ENCODE data around the gene TAP2.

The TAP2 gene

GRCh38 chr6:32853541-32854375 lies 15.2 kb upstream of the TAP2 start, which contains the start of the genes PSMB9 and TAP1:
Gene PSMB9 (plus strand): TSS chr6:32854192. CDS start chr6:32854230, 38 bp downstream.
Gene TAP1 (minus strand): TSS chr6:32853704. CDS start chr6:32853636, 68 bp downstream.
- peak; percentile 76 for DNase-seq

GRCh38 chr6:32852844-32853540 lies 14.5 kb upstream of the TAP2 start:
- peak; percentile 50 for DNase-seq

- no peak for DNase-seq
Measured at GRCh38 chr6:32852018-32852843, 13.7 kb upstream of the TAP2 start.

DNA sequence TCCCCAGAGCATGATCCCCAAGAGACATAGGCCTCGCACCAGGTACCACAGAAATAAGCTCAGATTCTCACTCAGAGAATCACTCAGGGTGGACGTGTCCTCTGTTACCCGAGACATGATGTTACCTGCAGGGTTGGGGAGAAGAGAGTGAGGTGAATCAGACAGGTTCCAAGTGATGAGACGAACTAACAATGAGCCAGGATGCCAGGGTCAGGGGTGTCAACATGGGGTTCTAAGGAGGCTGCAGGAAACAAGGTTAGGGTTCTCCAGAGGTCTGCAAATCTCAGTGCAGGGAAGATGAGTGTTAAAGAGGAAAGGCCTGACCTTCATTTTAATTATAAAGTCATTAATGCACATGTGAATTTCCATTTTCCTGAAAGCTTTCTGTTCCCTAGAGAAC lies 12.5 kb upstream of the TAP2 start:
- no peak for DNase-seq

DNA sequence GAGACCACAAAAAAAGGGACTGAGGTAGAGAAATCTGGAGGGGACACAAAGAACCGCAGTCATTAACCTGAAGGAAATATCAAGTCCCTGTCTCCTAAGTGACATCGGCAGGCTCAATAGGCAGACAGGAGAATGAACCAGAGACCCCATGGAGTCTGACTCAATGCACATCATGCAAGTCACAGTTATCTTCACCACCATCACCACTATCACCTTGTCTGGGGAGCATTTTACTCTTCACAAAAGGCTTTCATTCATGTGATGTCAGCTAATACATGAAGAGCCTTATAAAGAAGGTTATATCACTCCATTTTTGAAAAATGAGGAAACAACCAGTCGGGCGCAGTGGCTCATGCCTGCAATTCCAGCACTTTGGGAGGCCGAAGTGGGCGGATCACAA lies 10.6 kb upstream of the TAP2 start:
- DNase-seq, result no peak

DNA sequence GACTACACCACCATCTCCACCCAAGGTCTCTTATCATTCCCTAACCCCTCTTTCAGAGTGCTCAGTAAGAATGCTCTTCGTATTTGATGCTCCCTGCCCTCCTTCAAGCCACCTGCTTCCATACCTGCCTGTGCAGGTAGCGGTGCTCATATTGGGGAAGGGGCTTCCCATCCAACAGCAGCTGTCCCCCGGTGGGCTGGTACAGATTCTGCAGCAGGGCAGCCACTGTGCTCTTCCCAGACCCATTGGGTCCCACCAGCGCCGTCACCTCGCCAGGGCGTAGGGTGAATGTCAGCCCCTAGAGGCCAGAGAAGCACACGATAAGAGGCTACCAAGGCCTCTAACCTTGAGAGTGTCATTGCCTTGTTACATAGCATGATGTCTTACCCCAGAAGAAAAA lies 9.3 kb upstream of the TAP2 start:
- DNase-seq, result no peak

DNA sequence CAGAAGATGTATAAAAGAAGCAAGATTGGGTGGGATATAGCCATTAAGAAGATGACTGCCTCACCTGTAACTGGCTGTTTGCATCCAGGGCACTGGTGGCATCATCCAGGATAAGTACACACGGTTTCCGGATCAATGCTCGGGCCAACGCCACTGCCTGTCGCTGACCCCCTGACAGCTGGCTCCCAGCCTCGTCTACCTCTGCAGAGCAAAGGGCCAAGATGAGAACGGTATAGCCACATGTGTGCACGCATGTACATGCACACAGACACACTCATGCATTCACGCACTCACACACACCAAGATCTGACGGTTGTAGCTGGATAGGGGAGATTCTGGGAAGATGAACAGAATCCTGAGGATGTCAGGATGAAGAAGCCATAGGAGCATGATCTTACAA lies 8.5 kb upstream of the TAP2 start:
- no peak for DNase-seq

DNA sequence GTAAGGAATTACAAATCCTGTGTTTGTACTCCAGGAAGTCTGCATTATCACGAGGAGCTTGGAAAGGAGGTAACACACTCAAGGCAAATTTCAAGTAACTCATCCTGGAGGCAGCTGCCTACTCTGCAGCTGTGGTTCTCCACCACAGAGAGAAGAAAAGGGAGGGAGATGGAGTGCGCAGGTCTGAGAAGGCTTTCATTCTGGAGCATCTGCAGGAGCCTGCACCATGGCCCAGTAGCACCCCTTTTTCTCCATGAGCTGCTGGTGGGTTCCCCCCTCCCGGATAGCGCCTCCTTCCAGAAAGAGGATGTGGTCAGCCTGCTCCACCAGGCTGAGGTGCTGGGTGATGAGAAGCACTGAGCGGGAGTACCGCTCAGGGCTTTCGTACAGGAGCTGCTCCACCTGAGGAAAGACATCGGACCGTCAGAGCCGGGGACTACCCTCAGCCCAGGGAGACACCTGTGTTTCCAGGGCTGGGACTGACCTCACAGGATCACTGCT lies 6.9 kb upstream of the TAP2 start:
- DNase-seq, result no peak

GRCh38 chr6:32844839-32845383 lies 6.4 kb upstream of the TAP2 start:
- no peak for DNase-seq

GRCh38 chr6:32843979-32844838 lies 5.7 kb upstream of the TAP2 start, which contains the start of gene PSMB8:
Gene PSMB8 (minus strand): TSS chr6:32844047. CDS start chr6:32843996, 51 bp downstream.
- DNase-seq, result peak; percentile 97

- no peak for DNase-seq
Measured at GRCh38 chr6:32843331-32843978, 4.9 kb upstream of the TAP2 start.

DNA sequence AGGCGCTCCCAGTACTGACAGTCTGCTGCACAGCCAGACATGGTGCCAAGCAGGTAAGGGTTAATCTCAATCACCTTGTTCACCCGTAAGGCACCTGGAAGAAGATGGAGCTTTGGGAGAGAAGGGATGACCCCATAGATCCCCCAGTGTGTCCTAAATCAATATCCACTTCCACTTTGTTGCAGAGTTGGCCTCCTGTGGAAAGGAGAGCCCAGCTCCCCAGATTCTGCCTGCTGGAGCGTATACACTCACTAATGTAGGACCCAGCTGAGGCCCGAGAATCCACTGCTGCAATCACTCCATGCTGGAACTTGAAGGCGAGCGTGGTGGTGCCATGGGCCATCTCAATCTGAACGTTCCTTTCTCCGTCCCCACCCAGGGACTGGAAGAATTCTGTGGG lies 4.2 kb upstream of the TAP2 start:
- no peak for DNase-seq

- DNase-seq, result no peak
Measured at GRCh38 chr6:32842021-32842650, 3.6 kb upstream of the TAP2 start.

DNA sequence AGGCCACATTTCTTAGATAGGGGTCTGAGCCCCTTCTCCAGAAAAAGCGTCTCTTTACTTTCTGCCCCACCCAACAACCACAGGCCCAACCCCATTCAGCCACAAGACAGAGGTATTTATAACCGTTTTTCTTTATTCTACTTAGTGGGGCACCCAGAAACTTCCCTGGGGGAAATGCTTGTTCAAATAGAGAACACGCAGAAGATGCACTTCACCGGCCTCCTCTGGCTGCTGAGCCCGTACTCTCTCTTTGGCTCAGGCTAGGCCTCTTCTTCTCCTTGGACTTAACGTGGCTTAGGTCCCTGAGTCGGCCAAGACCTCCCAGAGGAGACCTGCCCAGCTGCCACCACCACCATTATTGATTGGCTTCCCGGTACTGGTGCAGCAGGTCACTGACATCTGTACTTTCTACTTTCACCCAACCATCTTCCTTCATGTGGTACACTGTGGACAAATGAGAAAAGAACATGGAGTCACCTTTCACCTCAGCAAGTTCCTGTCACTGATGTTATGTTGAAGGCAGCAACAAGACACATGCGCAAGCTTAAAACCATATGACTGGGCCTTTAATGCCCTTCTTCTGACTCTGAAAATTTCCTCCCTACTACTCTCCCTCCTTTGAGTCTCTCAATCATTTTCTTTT lies 2.2 kb upstream of the TAP2 start:
- no peak for DNase-seq

DNA sequence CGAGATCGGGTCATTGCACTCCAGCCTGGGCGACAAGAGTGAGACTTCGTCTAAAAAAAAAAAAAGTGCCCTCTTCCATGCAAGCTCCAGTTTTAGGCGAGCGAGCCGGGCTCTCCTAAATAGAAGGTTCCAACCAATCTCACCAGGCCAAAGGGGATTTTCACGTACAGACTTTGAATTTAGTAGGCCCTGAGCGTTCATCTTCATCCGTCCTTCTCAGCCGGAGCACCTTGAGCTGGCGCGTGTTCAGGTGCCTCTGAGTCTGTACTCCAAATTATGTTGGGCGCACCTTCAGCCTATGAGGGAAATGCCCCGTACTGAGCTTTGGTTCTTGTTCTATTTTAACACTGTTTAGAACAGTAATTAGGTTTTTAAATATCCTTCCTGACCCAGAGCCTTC lies 817 bp upstream of the TAP2 start:
- no peak for DNase-seq

- DNase-seq, result no peak
Measured at GRCh38 chr6:32837651-32838113, 857 bp downstream of the TAP2 start.

- no peak for DNase-seq
Measured at GRCh38 chr6:32836873-32837272, 1.7 kb downstream of the TAP2 start.

DNA sequence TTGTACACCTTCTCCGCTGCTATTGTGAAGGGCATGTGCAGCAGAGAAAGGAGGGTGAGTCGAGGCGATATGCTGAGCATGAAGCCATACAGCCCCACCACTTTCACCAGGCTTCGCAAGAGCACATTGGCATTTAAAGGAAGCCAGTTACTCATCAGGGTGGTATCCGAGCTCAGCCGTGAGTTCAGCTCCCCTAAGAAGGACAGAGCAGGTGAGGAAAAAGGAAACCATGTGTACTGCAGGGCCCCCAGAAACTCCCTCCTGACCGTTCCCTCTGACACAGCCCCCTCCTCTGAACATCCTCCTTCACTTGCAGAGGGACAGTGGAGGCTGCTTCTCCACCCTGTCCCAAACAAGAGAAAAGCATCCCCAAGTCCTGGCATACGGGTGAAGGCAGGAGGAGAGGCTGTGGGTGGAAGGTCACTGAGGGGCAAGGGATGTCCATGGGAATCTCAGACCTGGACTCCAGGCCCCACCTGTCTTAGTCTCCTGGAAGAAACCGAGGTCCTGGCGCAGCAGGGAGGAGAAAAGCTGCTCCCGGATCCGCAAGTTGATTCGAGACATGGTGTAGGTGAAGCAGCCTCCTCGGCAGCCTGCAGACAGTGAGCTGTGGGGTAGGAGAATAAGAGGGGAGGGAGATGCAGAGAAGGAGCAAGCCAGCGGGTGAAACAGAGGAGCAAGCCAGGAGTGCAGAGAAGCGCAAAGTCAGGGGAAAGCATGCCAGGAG lies 3.2 kb downstream of the TAP2 start:
- DNase-seq, result no peak

DNA sequence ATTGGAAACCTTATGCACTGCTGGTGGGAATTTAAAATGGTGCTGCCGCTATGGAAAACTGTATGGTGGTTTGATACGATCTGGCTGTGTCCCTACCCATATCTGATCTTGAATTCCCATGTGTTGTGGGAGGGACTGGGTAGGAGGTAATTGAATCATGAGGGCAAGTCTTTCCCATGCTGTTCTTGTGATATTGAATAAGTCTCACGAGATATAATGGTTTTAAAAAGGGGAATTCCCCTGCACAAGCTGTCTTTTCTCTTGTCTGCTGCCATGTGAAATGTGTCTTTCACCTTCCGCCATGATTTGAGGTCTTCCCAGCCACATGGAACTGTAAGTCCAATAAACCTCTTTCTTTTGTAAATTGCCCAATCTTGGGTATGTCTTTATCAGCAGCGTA lies 4.9 kb downstream of the TAP2 start:
- DNase-seq, result no peak
